Amniotic stem cell (primary cell): ENCODE data around the gene MSL1.

Source experiments
- DNase-seq: peaks from one replicate; lab custom pipeline; 2025; lab: John Stamatoyannopoulos, UW

Gene MSL1

DNA sequence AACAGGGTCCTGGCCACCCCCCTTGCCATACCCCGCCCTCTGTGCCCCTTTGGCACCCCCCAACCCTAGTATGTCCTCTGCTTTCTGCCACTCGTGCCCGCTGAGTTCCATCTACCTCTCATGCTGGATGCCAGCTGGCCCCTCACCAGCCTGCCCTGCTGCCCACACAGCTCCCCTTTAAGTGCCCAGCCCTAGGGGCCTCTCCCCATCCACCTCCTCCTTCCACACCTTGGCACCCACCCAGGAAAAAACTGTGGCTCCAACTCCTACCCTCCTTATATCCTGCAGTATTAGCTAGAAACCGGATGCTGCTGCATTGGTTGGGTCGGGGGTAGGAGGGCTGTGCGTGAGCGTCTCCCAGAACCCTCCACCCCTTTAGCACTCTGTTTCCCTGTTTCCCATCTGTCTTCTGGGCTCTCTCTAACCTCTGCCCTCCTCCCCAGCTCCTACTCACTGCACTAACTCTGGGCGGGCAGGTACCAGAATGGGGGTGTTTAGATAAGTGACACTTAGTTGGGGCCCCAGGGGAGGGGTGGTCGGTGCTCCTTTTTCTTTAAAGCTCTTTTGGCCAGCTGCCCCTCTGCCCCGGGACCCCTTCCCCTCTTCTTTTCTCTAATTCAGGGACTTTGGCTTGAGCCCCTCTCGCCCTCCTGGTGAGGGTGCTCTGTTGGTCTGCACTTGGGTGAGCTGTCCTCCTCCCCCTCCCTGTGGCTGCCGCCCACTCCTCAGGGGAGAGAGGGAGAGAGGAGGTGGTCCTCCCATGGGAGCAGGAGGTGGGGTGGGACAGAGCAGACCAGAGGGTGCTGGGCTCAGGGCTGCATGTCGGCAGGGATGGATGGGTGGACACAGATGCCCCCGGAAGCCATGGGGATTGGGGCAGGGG lies 31.3 kb upstream of the MSL1 start:
- no peak for DNase-seq

GRCh38 chr17:40091691-40092397 lies 29.9 kb upstream of the MSL1 start:
- DNase-seq, result no peak

DNA sequence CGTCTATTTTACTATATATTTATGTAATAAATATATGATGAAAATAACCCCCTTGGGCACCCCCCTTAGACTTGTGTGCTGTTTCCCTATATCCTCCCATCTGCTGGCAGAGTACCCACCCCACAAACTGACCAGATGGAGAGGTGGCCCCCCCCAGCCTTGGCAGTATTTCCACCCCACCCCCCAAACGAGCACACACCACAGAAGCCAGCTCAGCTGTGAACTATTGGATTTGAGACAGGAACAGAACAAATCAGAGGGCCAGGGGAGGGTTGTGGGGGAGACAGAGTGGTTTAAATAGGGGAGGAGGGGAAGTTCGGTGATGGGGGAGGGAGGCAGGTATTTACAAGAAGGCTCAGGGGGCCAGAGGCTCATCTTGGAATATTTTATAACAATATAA lies 29.2 kb upstream of the MSL1 start:
- no peak for DNase-seq

DNA sequence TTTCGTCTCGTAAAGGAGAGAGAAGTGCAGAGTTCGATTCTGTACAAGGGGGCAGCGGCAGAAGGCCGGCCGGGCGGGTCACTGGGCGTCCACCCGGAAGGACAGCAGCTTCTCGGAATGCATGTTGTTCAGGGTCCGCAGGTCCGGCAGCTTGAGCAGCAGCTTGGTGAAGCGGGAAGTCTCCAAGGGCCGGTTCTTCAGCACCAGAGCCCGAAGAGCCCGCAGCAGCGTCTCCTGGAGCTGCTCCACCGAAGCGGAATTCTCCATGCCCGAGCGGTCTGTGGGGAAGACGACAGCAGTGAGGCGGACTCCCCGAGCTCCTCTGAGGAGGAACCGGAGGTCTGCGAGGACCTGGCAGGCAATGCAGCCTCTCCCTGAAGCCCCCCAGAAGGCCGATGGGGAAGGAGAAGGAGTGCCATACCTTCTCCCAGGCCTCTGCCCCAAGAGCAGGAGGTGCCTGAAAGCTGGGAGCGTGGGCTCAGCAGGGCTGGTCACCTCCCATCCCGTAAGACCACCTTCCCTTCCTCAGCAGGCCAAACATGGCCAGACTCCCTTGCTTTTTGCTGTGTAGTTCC lies 28.7 kb upstream of the MSL1 start:
- DNase-seq, result no peak

DNA sequence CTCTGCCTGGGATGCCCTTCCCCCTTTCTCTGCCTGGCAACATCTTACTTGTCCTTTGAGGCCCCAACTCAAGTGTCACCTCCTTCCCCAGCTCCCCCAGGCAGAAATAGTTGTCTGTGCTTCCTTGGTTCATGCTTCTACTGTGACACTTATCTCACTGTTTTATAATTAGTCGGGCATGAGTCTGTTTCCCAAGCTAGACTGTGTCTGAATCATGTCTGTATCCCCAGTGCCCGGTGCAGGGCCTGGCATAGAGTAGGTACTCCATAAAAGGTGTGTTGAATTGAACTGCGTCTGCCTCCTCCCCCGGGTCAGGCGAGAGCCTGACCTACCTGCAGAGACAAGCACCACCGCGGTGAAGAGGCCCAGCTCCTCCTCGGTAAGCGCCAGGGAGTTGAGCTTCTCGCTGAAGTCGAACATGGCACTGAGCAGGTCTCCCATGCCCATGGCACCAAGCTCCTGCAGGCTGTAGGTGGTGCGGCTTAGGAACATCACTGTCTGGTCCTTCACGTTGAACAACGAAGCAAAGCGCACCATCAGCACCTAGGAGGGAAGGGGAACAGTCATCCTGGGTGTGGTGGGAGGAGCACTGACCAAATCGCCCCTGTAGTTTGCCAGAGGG lies 28.1 kb upstream of the MSL1 start:
- DNase-seq, result no peak

GRCh38 chr17:40094874-40095273 lies 26.9 kb upstream of the MSL1 start:
- no peak for DNase-seq

DNA sequence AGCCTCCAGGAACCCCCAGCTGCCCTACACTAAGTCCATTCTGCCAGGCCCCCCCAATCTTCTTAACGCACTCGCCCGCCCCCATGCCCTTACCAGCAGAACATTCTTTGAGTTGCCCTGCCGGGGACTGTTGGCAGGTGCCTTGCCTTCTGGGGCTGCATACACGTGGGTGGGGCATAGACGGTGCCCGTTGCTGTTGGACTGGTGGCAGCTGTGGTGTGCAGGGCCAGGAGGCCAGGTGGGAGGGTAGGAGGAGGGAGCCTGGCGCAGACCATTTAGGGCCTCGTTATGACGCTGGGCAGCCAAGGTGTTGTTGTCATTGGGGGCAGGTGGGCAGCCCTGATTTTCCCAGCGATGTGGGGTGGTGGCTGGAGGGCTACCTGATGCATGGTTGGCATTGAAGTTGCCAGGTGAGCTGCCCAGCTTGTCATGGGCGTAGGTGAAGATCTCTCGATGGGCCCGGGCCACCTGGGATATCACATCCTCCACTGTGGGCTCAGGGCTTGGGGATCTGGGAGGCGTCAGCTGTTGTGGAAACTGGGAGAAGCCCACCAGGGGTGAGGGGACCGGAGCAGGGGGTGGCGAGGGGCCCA lies 26.3 kb upstream of the MSL1 start:
- no peak for DNase-seq

DNA sequence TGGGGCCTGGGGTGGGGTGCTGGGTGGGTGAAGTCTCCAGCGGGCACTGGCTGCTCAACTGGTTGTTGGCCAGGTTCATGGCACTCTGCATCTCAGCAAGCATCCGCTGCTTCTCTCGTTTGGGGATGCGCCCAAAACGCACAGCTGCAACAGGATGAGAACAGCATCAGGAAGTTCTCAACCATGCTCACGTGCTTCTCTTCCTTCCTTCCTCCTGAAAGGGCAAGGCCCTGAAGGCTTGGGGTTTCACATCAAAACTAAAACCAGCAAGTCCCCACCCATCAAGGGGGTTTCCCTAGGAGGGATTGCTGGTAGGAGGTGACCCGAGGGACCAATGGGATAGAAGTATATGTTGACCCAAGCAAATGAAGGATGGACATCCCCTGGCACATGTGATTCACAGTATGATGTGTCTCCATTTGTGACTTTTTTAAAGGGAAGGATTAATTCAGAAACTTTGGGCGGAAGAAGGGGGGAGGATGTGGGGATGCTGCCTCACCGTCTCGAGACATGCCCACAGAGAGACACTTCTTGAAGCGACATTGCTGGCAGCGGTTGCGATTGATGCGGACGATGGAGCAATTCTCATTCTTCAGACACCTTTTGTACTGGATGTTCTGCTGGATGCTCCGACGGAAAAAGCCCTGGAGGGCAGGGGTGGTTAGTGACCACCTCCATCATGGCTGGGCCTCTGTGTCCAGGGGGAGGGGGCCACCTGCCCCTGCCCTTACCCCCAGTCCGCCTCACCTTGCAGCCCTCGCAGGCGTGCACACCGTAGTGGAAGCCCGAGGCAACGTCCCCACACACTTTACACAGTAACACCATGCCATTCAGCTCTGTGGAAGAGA lies 25.6 kb upstream of the MSL1 start:
- DNase-seq, result no peak

GRCh38 chr17:40097087-40097486 lies 24.7 kb upstream of the MSL1 start:
- no peak for DNase-seq

DNA sequence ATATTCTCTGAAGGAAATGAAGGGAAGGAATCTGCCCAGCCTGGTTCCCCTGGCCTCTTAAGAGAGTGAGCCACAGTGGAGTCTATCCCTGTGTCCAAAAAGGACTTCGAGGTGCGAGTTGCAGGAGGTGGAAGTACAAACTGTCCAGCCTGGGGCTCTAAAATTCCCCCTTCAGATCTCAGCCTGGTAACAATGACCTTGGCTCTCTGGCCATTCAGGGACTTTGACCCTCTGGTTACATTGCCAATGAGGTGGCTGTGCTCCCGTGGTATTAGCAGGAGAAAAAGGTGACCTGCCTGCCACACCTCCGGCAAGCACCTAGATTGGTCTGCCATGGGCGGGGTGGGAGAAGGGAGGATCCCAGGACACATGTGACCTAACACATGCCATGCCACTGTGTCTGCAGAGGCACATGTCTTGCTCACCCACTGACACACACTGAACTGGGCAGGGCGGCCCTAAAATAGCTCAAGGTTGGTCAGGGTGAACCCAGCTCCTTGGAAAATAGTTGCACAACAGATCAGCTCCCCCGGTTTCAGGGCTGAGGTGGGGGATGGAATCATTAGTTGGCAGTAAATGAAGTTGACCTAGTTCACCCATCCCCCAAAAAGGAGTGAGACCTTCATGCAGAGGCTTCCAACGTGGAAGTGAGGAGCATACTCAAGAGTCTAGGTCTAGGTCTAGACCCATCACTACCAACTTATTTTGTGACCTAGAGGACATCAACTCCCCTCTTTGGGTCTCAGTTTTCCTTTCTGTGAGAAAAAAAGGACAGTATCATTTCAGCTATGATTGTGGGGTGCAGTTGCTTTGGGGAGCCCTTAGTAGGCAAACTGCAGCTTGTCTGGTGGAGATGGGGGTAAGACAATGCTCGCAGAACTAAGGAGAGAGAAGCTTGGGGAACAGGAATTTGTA lies 23.6 kb upstream of the MSL1 start:
- DNase-seq, result no peak

DNA sequence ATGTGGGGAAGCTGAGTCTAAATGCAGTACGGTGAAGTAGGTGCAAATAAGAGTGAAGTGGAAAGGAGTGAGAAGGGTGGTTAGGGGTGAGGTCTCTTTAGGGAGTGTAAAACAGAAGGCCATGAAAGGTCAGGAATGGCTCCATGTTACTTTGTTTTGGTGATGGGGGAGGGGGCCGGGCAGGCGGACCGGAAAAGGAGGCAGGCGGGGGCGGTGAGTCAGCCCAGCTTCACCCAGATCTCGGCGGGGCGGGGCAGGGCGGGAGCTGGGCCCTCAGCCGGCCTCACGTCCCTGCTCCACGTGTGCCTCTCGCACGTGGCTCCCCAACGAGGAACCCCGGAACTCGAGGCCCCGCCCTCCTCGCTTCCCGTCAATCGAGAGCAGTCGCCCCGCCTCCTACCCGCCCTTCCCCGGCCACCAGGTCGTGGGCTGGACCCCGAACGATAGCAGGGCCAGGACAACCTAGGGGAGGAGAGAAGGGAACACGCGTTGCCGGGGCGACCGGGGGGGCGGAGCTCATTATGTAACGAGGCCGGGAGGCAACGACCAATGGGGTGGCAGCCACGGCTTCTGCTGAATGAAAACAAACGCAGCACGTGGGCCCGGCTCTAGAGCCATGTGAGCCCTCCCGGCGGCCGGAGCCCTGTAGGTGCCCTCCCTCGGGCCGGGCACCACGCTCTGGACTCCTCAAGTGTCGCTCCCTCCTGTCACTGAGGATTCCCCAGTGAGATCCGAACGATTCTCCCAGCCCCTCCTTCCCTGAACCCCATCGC lies 22.7 kb upstream of the MSL1 start:
- DNase-seq, result peak; percentile 97

- DNase-seq, result no peak
Observed at GRCh38 chr17:40099619-40100418, 22.0 kb upstream of the MSL1 start.

GRCh38 chr17:40100419-40100668 lies 21.4 kb upstream of the MSL1 start, which contains the start of gene NR1D1:
Gene NR1D1 (minus strand): TSS chr17:40100589. CDS start chr17:40100094, 495 bp downstream.
- no peak for DNase-seq

GRCh38 chr17:40100669-40101366 lies 21.0 kb upstream of the MSL1 start:
- DNase-seq, result peak; percentile 97

DNA sequence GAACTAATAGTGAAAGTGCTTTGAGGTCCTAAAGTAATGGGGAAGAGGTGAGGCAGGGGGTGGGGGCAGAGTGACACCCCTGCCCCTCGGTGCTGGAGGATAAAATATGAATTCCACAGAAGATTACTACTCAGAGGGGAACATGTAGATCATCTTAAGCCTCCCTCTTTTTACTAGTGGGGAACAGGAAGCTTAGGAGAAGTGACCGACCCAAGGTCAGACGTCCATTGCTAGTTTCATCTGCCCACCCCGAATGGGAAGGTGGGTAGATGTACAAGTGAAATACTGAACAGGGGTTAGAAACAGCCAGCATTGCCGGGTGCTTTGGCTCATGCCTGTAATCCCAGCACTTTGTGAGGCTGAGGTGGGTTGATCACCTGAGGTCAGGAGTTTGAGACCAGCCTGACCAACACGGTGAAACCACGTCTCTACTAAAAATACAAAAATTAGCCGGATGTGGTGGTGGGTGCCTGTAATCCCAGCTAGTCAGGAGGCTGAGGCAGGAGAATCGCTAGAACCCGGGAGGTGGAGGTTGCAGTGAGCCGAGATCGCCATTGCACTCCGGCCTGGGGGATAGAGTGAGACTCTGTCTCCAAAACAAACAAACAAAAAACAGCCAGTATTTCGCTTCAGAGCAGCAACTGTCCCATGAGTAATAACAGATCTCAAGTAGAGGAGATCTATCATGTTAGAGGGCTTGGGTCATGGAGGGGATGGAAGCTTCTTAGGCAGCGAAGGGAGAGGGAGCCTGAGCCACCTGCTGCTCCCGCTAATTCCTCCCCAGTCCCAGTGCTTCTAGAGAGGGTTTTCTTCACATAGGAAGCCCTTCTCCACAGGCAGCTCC lies 20.2 kb upstream of the MSL1 start:
- no peak for DNase-seq

- no peak for DNase-seq
Observed at GRCh38 chr17:40103071-40103661, 18.6 kb upstream of the MSL1 start.

DNA sequence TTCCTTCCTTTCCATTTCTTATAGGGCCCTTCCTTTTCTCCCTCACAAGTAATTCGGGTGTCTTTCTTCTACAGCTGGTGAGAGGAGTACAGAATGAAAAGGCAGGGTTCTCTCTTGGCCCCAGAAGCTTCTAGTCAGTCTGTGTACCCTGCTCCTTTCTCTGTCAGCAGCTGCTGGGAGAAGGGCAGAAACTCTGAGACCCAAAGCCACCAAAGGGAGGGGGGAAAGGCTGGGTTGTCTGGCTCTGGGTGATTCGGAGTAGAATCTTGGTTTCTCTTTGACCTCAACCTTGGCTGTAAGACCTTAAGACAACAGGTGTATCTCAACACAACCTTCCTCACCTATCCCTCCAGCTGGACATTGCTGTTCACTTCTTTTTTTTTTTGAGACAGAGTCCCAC lies 18.1 kb upstream of the MSL1 start:
- no peak for DNase-seq
